ENCODE measurements around the gene PRUNE1.

Gene PRUNE1

DNA sequence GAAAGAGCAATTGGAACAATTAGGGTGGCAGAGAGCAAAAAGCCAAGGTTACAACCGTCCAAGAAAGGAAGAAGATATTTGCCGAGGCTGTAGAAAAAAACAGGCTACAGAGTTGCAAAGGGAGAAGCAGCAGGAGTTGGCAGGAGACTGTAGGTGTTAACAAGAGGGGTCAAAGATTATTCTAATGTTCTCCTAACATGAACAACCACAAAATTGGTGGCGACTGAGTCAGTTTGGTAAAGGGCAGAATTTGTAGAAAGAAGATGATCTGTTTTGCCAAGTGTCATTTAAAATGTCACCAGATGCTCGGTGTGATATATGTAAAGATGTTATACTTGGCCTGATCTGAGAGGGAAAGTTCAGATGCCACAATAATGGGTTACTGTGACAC, 401 bp upstream of the PRUNE1 start:
- DNase-seq, result no peak

DNA sequence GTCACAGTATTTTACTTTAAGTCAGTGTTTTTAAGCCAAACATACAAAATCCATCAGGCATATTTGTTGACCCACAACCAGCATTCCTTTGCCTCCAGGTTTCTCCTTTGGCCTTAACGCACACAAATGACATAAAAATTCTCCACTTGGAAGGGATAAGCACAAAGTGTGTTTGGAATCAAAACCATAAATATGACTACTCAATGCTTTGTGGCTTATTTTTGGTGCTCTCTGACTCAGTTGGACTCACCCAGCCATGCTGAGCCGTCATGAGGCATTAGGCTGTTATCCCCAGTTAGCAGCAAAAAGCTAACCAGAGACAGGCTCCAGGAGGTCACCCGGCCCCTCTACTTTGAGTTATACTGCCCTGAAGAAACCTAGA, 948 bp downstream of the PRUNE1 start:
- DNase-seq, result peak; percentile 57

DNA sequence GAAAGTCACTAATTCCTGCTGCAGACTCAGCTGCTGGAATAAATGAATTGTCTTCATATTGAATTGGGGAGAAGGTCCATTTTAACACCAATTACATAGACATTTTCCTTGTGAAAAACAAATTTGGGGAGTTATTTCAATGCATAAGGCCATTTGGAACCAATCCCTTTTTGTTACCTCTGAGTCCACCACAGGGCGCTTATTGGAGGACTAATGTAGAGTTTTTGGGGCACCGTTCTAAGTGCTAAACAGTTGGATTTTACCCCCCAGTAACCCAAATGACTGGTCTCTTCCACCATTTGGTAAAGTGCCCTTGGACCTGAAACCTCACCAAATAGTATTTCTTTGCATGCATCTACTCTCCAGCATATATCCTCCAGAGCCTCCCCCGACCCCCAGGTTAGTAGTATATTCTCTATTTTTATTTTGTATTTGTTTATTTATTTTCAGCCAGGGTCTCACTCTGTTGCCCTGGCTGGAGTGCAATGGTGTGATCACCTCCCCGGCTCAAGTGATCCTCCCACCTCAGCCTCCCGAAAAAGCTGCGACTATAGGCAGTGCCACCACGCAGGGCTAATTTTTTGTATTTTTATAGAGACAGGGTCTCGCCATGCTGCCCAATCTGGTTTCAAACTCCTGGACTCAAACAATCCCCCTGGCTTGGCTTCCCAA, 1.6 kb downstream of the PRUNE1 start:
- DNase-seq, result no peak

- no peak for DNase-seq
Observed at GRCh38 chr1:151010346-151010726, 2.1 kb downstream of the PRUNE1 start.

- no peak for DNase-seq
Observed at GRCh38 chr1:151011154-151011850, 3.1 kb downstream of the PRUNE1 start.

GRCh38 chr1:151012684-151013471, 4.6 kb downstream of the PRUNE1 start:
- no peak for DNase-seq

DNA sequence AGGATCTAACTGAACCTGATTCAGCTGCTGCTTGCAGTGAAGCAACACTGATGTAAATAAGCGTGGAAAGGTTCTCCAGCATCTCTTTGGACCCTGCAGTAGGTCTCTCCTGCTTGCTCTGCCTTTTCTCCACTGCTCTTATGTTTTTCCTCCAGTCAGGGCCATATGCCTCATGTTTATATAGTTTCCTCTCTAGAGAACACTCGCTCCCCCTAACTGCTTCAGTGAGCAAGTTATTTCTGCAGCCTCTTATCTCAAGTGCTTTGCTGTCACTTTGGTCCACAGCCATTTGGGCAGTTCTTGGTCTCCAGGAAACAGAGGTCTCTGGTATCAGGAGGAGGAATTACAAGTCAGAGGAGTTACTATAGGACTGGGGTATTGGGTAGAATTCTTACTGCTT, 5.3 kb downstream of the PRUNE1 start:
- no peak for DNase-seq

DNA sequence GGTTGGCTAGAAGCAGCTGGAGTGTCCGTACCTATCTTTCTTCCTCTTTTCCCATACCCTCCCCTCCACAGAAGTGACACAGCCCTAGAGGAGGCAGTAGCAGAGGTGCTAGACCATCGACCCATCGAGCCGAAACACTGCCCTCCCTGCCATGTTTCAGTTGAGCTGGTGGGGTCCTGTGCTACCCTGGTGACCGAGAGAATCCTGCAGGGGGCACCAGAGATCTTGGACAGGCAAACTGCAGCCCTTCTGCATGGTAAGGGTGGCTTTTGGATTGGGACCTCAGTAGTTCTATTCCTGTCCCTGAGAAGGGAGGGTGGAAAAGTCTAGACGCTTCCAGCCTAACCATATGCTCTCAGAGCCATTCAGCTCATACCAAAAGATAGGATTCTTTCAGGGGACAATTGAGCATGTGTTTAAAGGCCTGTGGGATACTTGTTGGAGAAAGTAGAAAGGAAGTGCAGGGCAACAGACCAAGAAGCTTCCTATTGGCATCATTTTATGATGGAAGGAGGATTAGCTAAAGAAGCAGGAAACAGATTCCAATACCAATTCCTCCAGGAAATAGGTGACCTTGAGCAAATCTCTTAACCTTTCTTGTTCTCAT, 16.4 kb downstream of the PRUNE1 start:
- DNase-seq, result peak; percentile 59

DNA sequence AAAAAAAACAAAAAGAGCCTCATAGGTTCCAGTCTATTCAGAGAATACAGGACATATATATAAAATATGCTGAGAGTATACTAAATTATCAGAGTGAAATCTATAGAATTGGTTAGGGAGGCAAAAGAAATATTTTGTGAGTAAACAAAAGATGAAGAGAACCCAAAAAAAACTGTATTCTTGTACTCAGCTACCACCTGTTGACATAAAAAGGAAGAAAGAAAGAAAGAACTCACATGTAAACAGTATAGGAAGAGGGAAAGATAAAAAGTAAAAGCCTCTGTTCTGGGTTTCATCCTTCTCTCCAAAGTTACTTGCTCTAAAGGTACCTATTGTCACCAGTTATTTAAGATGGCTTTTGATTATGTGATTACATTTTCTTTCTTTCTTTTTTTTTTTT, 18.2 kb downstream of the PRUNE1 start:
- DNase-seq, result no peak

GRCh38 chr1:151032164-151032563, 23.9 kb downstream of the PRUNE1 start:
- no peak for DNase-seq

- DNase-seq, result no peak
Observed at GRCh38 chr1:151035167-151035566, 26.9 kb downstream of the PRUNE1 start.

GRCh38 chr1:151036356-151036755, 28.1 kb downstream of the PRUNE1 start, which contains the start of gene BNIPL:
Gene BNIPL (plus strand): TSS chr1:151036586. CDS start chr1:151036726, 140 bp downstream.
- DNase-seq, result no peak

GRCh38 chr1:151037032-151037431, 28.8 kb downstream of the PRUNE1 start:
- DNase-seq, result no peak

DNA sequence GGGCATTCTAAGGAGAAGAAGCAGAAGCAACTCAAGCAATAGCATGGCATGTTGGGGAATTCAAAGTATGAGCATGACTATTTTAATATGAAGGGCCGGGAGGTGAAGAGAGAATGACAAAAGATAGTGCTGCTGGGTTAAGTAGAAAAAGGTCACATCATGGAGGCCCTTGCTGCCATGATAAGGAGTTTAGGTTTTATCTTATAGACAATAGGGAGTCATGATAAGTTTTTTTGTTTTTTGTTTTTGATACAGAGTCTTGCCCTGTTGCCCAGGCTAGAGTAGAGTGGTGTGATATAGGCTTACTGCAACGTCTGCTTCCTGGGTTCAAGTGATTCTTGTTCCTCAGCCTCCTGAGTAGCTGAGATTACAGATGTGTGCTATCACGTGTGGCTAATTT, 31.3 kb downstream of the PRUNE1 start:
- no peak for DNase-seq

DNA sequence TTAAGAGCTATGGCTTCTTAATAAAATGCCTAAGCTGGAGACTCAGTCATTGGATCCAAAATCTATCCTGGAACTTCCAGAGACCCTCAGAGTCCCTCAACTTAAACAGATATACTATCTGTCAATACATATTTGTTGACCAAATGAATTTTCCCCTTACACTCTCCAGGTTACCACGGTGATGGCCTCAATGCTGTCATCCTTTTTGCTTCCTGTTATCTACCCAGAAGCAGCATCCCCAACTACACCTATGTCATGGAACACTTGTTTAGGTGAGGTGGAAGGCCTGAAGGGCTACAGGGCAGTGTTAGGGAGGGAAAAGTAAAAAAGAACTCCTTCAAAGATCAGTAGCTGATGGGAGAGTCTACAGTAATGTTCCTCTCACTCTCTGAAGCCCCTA, 34.9 kb downstream of the PRUNE1 start:
- DNase-seq, result no peak

DNA sequence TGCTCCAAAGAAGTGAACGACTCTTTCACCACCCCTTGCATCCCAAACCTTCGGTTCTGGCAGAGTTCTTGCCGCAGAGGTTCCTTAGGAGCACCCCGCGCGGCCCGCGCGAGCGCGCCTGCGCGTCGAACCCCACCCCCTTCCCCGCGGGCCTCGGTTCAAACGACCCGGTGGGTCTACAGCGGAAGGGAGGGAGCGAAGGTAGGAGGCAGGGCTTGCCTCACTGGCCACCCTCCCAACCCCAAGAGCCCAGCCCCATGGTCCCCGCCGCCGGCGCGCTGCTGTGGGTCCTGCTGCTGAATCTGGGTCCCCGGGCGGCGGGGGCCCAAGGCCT, 39.3 kb downstream of the PRUNE1 start, which contains the start of gene C1orf56:
TSS of gene C1orf56 (plus strand) at position 161 of the 334 bp plus-strand sequence. CDS start at position 258, 97 bp downstream.
- DNase-seq, result peak; percentile 74

DNA sequence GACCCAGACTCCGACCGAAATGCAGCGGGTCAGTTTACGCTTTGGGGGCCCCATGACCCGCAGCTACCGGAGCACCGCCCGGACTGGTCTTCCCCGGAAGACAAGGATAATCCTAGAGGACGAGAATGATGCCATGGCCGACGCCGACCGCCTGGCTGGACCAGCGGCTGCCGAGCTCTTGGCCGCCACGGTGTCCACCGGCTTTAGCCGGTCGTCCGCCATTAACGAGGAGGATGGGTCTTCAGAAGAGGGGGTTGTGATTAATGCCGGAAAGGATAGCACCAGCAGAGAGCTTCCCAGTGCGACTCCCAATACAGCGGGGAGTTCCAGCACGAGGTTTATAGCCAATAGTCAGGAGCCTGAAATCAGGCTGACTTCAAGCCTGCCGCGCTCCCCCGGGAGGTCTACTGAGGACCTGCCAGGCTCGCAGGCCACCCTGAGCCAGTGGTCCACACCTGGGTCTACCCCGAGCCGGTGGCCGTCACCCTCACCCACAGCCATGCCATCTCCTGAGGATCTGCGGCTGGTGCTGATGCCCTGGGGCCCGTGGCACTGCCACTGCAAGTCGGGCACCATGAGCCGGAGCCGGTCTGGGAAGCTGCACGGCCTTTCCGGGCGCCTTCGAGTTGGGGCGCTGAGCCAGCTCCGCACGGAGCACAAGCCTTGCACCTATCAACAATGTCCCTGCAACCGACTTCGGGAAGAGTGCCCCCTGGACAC, 39.8 kb downstream of the PRUNE1 start:
- peak; percentile 62 for DNase-seq

GRCh38 chr1:151048645-151049032, 40.4 kb downstream of the PRUNE1 start:
- DNase-seq, result no peak

DNA sequence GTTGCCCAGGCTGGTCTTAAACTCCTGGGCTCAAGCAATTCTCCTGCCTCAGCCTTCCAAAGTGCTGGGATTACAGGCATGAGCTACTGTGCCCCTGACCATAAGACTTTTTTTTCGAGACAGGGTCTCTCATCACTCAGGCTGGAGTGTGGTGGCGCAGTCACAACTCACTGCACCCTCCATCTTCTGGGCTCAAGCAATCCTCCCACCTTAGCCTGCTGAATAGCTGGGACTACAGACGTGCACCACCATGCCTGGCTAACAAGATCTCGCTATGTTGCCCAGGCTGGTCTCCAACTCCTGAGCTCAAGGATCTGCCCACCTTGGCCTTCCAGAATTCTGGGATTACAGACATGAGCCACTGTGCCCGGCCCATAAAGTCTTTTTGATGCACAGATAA, 41.2 kb downstream of the PRUNE1 start:
- DNase-seq, result no peak

- DNase-seq, result no peak
Observed at GRCh38 chr1:151050051-151050688, 41.9 kb downstream of the PRUNE1 start.

GRCh38 chr1:151051356-151052009, 43.2 kb downstream of the PRUNE1 start:
- DNase-seq, result no peak

Measured in fibroblast of upper back skin (primary cell).